Endothelial cell (in vitro differentiated cells): ENCODE results near the gene SCAPER. TPM values are rescaled to one million over a fixed set of nuclear protein-coding genes. Genes with fewer than 3 reads are reported as not detected.
"Not testable (repeated sequence)": the region's sequence is repeated elsewhere in the genome, so short reads cannot be mapped to it uniquely, and the experiment has no call there.

ENCODE experiments used
- DNase-seq: peaks from one replicate; pipeline ENCODE4 v3.0.0; 2021; ENCODE audit warnings: low spot score
- H3K27ac Mint-ChIP-seq: one replicate; pipeline ENCODE4 v1.8.0; 2021; ENCODE audit warnings: mixed read lengths, inconsistent platforms; ENCODE audit not compliant: unreplicated experiment
- H3K27me3 Mint-ChIP-seq: one replicate; pipeline ENCODE4 v1.8.0; 2021; ENCODE audit warnings: mild to moderate bottlenecking, moderate library complexity, mixed read lengths, inconsistent platforms; ENCODE audit not compliant: unreplicated experiment
- H3K36me3 Mint-ChIP-seq: one replicate; pipeline ENCODE4 v1.8.0; 2021; ENCODE audit warnings: mild to moderate bottlenecking, low read depth, mixed read lengths, inconsistent platforms; ENCODE audit not compliant: unreplicated experiment
- H3K4me1 Mint-ChIP-seq: one replicate; pipeline ENCODE4 v1.8.0; 2021; ENCODE audit warnings: mild to moderate bottlenecking, mixed read lengths, inconsistent platforms; ENCODE audit not compliant: unreplicated experiment
- H3K4me3 Mint-ChIP-seq: one replicate; pipeline ENCODE4 v1.8.0; 2021; ENCODE audit warnings: mild to moderate bottlenecking, mixed read lengths, inconsistent platforms; ENCODE audit not compliant: unreplicated experiment
- H3K9me3 Mint-ChIP-seq: one replicate; pipeline ENCODE4 v1.8.0; 2021; ENCODE audit warnings: mixed read lengths, inconsistent platforms; ENCODE audit not compliant: unreplicated experiment
- microRNA-seq: library from miRNA; unstranded; fragments of <30 nt; microRNA quantifications from one replicate; pipeline ENCODE4, GENCODE V29; 2020; ENCODE audit not compliant: unreplicated experiment
- total RNA-seq: library from RNA; stranded (reverse); fragmentation: NEBNext Ultra II Directional; extraction: Animal tissue kit (Norgen Biotek cat#: 25700); gene quantifications from one replicate; pipeline ENCODE4 v1.2.1, GENCODE V29; 2021; ENCODE audit not compliant: unreplicated experiment
- TF ChIP-seq, protein P1 (sequence below): fragments of 200-600 bp; sonication (generic); IDR thresholded peaks from one replicate; pipeline ENCODE4 v1.5.0; 2021; ENCODE audit warnings: antibody characterized with exemption; ENCODE audit not compliant: unreplicated experiment

The SCAPER gene
- total RNA-seq, 1 donor from 2014 or later, result 18.1 TPM

DNA sequence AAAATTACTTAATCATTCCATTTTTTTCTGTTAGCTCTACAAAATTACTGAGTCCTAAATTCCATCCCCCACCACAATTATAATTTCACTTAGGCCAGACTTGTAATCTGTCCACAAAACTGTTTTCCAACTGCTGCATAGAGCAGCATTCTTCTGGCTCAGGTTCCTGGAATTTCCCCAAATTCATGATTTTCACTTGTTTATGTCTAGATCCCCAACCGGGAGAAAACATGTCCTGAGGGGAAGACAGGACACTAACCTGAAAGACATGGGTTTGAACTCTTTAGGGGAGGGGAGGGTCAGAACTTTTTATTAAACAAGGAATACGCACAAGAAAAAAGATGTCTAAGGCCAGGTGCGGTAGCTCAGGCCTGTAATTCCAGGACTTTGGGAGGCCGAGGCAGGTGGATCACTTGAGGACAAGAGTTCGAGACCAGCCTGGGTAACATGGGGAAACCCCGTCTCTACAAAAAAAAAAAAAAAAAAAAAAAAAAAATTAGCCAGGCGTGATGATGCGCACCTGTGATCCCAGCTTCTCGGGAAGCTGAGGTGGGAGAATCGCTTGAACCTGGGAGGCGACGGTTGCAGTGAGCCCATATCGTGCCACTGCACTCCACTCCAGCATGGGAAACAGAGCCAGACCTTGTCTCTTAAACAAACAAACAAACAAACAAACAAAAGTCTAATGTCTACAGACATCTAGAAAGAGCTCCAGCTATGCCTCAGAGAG, 595.4 kb downstream of the SCAPER start:
- TF ChIP-seq, protein P1, sequence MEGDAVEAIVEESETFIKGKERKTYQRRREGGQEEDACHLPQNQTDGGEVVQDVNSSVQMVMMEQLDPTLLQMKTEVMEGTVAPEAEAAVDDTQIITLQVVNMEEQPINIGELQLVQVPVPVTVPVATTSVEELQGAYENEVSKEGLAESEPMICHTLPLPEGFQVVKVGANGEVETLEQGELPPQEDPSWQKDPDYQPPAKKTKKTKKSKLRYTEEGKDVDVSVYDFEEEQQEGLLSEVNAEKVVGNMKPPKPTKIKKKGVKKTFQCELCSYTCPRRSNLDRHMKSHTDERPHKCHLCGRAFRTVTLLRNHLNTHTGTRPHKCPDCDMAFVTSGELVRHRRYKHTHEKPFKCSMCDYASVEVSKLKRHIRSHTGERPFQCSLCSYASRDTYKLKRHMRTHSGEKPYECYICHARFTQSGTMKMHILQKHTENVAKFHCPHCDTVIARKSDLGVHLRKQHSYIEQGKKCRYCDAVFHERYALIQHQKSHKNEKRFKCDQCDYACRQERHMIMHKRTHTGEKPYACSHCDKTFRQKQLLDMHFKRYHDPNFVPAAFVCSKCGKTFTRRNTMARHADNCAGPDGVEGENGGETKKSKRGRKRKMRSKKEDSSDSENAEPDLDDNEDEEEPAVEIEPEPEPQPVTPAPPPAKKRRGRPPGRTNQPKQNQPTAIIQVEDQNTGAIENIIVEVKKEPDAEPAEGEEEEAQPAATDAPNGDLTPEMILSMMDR, result no peak
- H3K9me3 Mint-ChIP-seq, result no peaks in the 10 kb centered on the region
- no peak overlapping the region for H3K27ac Mint-ChIP-seq
- no peak for DNase-seq
- H3K4me3 Mint-ChIP-seq, result peak overlapping the region; percentile 92
- peaks cover 3% of the 10 kb centered on the region for H3K27me3 Mint-ChIP-seq
- peaks cover 10% of the 10 kb centered on the region for H3K4me1 Mint-ChIP-seq
- no peaks in the 10 kb centered on the region for H3K36me3 Mint-ChIP-seq

DNA sequence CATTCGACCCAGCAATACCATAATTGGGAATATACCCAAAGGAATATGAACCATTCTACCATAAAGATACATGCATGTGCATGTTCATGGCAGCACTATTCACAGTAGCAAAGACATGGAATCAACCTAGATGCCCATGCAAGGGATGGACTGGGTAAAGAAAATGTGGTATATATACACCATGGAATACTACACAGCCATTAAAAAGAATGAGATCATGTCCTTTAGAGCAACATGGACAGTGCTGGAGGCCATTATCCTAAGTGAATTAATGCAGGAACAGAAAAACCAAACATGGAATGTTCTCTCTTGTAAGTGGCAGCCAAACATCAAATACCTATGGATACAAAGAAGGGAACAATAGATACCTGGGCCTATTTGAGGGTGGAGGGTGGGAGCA, 601.2 kb downstream of the SCAPER start:
- DNase-seq, result no peak
- Mint-ChIP-seq H3K9me3 (no peaks in the 10 kb centered on the region), H3K27ac (no peak overlapping the region), H3K36me3 (no peaks in the 10 kb centered on the region), H3K4me3 (no peak overlapping the region), H3K27me3 (no peaks in the 10 kb centered on the region), H3K4me1 (no peaks in the 10 kb centered on the region)
- TF ChIP-seq, protein P1, result no peak

DNA sequence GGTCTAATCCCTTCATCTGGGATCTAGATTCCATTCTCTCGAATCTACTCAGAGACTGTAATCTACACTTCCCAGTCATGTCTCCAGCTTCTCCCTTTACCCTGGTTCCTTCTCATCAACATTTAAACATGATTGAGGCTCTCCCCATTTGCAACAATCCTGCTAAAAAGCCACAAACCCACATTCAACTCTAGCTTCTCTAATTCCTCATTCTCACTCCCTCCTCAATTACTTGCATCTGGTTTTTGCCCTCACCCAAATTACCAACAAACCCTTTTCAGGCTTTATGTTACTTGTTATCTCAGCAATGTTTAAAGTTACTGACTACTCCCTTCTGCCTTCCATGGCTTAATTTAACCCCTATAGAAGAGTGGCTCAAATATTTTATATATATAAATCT, 605.4 kb downstream of the SCAPER start:
- H3K4me1 Mint-ChIP-seq, result no peaks in the 10 kb centered on the region
- TF ChIP-seq, protein P1, result no peak
- DNase-seq, result no peak
- no peaks in the 10 kb centered on the region for H3K9me3 Mint-ChIP-seq
- H3K36me3 Mint-ChIP-seq, result no peaks in the 10 kb centered on the region
- no peak overlapping the region for H3K27ac Mint-ChIP-seq
- no peak overlapping the region for H3K4me3 Mint-ChIP-seq
- no peaks in the 10 kb centered on the region for H3K27me3 Mint-ChIP-seq

DNA sequence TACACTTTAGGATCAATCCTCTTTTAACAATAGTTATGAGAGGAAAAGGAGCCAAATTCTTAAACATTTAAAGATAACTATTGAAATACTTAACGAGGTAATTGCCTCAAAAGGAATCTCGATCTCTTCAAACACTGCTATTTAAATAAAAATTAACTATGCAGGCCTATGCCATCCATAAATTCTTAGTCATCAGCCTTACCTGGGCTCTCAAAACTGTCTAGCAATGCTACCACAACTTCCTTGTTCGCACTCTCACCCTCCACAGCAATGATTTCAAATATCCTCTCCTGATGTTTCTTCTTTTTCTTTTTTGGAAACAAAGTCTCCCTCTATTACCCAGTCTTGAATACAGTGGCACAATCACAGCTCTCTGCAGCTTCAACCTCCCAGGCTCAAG, 606.2 kb downstream of the SCAPER start:
- H3K27ac Mint-ChIP-seq, result peak overlapping the region; percentile 53

DNA sequence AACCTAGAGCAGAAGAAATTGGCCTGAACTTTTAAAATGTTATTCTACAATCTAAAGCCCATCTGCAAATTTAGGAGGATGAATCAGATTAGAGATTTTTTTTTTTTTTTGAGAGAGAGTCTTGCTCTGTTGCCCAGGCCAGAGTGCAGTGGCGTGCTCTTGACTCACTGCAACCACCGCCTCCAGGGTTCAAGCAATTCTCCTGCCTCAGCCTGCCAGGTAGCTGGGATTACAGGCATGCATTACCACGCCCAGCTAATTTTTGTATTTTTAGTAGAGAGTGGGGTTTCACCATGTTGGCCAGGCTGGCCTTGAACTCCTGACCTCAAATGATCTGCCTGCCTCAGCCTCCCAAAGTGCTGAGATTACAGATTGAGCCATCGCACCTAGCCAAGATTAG, 607.2 kb downstream of the SCAPER start:
- DNase-seq, H3K4me1 Mint-ChIP-seq, H3K27ac Mint-ChIP-seq, H3K27me3 Mint-ChIP-seq, H3K36me3 Mint-ChIP-seq, H3K4me3 Mint-ChIP-seq, H3K9me3 Mint-ChIP-seq: not testable (repeated sequence)

More for the DNA sequence above, 606.2 kb downstream of the SCAPER start:
- no peaks in the 10 kb centered on the region for H3K4me1 Mint-ChIP-seq
- DNase-seq, result no peak
- H3K27me3 Mint-ChIP-seq, result no peaks in the 10 kb centered on the region
- H3K9me3 Mint-ChIP-seq, result no peaks in the 10 kb centered on the region
- H3K4me3 Mint-ChIP-seq, result no peak overlapping the region
- TF ChIP-seq, protein P1, result no peak
- H3K36me3 Mint-ChIP-seq, result no peaks in the 10 kb centered on the region

Small RNA genes within 50 kb of the gene (microRNA-seq; reads per million reads assigned to microRNA genes)
- not detected for gene MIR3713

Other genes starting within 250 kb of the SCAPER start
- 76.1 TPM for gene RCN2, start 26.4 kb upstream of the SCAPER start, total RNA-seq
- gene PSTPIP1, start 89.8 kb upstream of the SCAPER start, total RNA-seq, result not detected
- 140 TPM for gene TSPAN3, start 165.8 kb upstream of the SCAPER start, total RNA-seq